ENCODE results near the gene NXN.
"Not testable (repeated sequence)": the region's sequence is repeated elsewhere in the genome, so short reads cannot be mapped to it uniquely, and the experiment has no call there.

Gene NXN

DNA sequence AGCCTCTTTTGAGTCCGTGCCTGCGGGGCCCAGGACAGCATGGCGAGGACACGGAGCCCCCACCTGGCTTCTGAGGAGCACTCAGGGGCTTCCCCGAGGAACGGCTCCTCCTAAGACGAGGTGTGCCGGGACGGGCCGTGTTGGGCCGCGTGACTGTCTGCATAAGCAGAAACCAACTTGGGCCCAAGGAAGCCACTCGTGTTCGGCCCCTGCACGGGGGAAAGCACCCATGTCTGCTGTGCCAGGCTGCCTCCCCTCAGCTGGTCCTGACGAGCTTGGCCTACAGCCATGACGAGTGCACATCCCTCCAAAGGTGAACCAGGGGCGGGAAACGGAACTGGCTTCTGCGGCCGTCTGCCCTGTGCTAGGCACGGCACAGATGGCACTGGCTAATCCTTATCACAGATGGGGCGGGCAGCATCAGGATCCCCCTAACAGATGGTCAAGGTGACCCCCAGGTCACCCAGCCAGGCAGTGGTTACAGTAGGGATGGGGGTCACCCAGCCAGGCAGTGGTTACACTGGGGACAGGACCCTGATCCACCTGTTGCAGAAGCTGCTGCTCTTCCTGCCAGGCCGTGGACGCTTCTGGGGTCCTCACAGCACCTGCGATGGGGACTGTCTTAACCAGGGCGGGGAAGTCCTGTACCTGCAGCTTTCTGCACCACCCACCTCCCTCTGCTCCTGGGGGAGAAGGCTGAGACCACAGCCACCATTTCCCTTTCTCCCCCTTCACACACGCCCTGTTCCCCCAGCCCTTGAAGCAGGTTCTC lies 171.9 kb downstream of the NXN start:
- Histone ChIP-seq H3K27me3 (ENCODE audit: control insufficient read depth, low read length) (no peaks in the 10 kb centered on the region), H3K4me1 (ENCODE audit: control insufficient read depth, low read length) (peaks cover 35% of the 10 kb centered on the region), H3K4me3 (ENCODE audit: low read length) (no peak overlapping the region), H3K9me2 (replicated peaks; ENCODE audit: control insufficient read depth, low read length) (no peaks in the 10 kb centered on the region), H3K36me3 (ENCODE audit: control insufficient read depth, low read length) (peaks cover 3% of the 10 kb centered on the region), H3F3A (ENCODE audit: control insufficient read depth, insufficient read depth) (no peaks in the 10 kb centered on the region), H3K9me3 (ENCODE audit: control insufficient read depth, insufficient read depth, low read length) (no peaks in the 10 kb centered on the region), H3K79me2 (ENCODE audit: control insufficient read depth, low read length) (peaks cover 11% of the 10 kb centered on the region), H4K20me1 (ENCODE audit: control insufficient read depth, insufficient read depth, low read depth, low read length) (no peaks in the 10 kb centered on the region), H3K27ac (ENCODE audit: low read depth, low read length) (no peak overlapping the region), H3K4me2 (ENCODE audit: low read length) (no peak overlapping the region)
- TF ChIP-seq EZH2phosphoT487 (IDR thresholded peaks at IDR 0.05; ENCODE audit: borderline replicate concordance, low read length): no peak
- TF ChIP-seq, protein P1, sequence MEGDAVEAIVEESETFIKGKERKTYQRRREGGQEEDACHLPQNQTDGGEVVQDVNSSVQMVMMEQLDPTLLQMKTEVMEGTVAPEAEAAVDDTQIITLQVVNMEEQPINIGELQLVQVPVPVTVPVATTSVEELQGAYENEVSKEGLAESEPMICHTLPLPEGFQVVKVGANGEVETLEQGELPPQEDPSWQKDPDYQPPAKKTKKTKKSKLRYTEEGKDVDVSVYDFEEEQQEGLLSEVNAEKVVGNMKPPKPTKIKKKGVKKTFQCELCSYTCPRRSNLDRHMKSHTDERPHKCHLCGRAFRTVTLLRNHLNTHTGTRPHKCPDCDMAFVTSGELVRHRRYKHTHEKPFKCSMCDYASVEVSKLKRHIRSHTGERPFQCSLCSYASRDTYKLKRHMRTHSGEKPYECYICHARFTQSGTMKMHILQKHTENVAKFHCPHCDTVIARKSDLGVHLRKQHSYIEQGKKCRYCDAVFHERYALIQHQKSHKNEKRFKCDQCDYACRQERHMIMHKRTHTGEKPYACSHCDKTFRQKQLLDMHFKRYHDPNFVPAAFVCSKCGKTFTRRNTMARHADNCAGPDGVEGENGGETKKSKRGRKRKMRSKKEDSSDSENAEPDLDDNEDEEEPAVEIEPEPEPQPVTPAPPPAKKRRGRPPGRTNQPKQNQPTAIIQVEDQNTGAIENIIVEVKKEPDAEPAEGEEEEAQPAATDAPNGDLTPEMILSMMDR (IDR thresholded peaks at IDR 0.05; ENCODE audit: low read depth, low read length, poor library complexity, severe bottlenecking): no peak

- Histone ChIP-seq H3F3A (ENCODE audit: control insufficient read depth, insufficient read depth) (no peaks in the 10 kb centered on the region), H3K36me3 (ENCODE audit: control insufficient read depth, low read length) (peaks cover 3% of the 10 kb centered on the region; the same call in 1 of the 2 replicates), H3K9me3 (ENCODE audit: control insufficient read depth, insufficient read depth, low read length) (no peaks in the 10 kb centered on the region), H3K27ac (ENCODE audit: low read depth, low read length) (no peak overlapping the region), H3K4me3 (ENCODE audit: low read length) (no peak overlapping the region), H3K4me1 (ENCODE audit: control insufficient read depth, low read length) (peaks cover 34% of the 10 kb centered on the region), H3K4me2 (ENCODE audit: low read length) (no peak overlapping the region), H3K27me3 (ENCODE audit: control insufficient read depth, low read length) (no peaks in the 10 kb centered on the region), H4K20me1 (ENCODE audit: control insufficient read depth, insufficient read depth, low read depth, low read length) (no peaks in the 10 kb centered on the region), H3K79me2 (ENCODE audit: control insufficient read depth, low read length) (peaks cover 18% of the 10 kb centered on the region), H3K9me2 (replicated peaks; ENCODE audit: control insufficient read depth, low read length) (no peaks in the 10 kb centered on the region)
- TF ChIP-seq EZH2phosphoT487 (IDR thresholded peaks at IDR 0.05; ENCODE audit: borderline replicate concordance, low read length): no peak
- TF ChIP-seq, protein P1 (IDR thresholded peaks at IDR 0.05; ENCODE audit: low read depth, low read length, poor library complexity, severe bottlenecking): no peak
These were observed 172.6 kb downstream of the NXN start for GRCh38 chr17:806781-807522.

- Histone ChIP-seq H3K9me2 (replicated peaks; ENCODE audit: control insufficient read depth, low read length) (no peaks in the 10 kb centered on the region), H3K27me3 (ENCODE audit: control insufficient read depth, low read length) (no peaks in the 10 kb centered on the region), H3K9me3 (ENCODE audit: control insufficient read depth, insufficient read depth, low read length) (no peaks in the 10 kb centered on the region), H3K36me3 (ENCODE audit: control insufficient read depth, low read length) (peaks cover 3% of the 10 kb centered on the region; the same call in 1 of the 2 replicates), H3F3A (ENCODE audit: control insufficient read depth, insufficient read depth) (no peaks in the 10 kb centered on the region), H3K79me2 (ENCODE audit: control insufficient read depth, low read length) (peaks cover 22% of the 10 kb centered on the region), H4K20me1 (ENCODE audit: control insufficient read depth, insufficient read depth, low read depth, low read length) (no peaks in the 10 kb centered on the region), H3K4me2 (ENCODE audit: low read length) (no peak overlapping the region), H3K27ac (ENCODE audit: low read depth, low read length) (no peak overlapping the region), H3K4me1 (ENCODE audit: control insufficient read depth, low read length) (peaks cover 32% of the 10 kb centered on the region), H3K4me3 (ENCODE audit: low read length) (no peak overlapping the region)
- no peak for TF ChIP-seq EZH2phosphoT487 (IDR thresholded peaks at IDR 0.05; ENCODE audit: borderline replicate concordance, low read length)
- TF ChIP-seq, protein P1 (IDR thresholded peaks at IDR 0.05; ENCODE audit: low read depth, low read length, poor library complexity, severe bottlenecking): no peak
These were observed 173.2 kb downstream of the NXN start for GRCh38 chr17:806346-806745.

DNA sequence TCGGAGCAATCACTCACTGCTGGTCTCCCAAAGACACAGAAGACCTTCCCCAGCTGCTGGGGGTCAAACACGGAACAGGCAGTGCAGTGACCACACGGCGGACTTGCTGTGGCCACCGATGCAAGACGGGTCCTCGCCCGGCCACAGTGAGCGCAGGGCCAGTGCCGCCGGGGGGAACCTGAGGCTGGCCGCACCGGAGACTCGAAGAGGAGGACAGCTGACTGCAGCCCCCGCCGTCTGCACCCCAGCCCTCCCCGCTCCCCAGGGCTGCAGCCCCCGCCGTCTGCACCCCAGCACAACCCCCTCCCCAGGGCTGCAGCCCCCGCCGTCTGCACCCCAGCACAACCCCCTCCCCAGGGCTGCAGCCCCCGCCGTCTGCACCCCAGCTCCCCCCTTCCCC lies 173.7 kb downstream of the NXN start:
- H3K36me3 ChIP-seq (ENCODE audit: control insufficient read depth, low read length); H4K20me1 ChIP-seq (ENCODE audit: control insufficient read depth, insufficient read depth, low read depth, low read length); H3K27me3 ChIP-seq (ENCODE audit: control insufficient read depth, low read length); H3K9me2 ChIP-seq (replicated peaks; ENCODE audit: control insufficient read depth, low read length); H3K27ac ChIP-seq (ENCODE audit: low read depth, low read length); H3K4me3 ChIP-seq (ENCODE audit: low read length); H3K9me3 ChIP-seq (ENCODE audit: control insufficient read depth, insufficient read depth, low read length); H3K4me2 ChIP-seq (ENCODE audit: low read length); H3F3A ChIP-seq (ENCODE audit: control insufficient read depth, insufficient read depth): not testable (repeated sequence)
- peaks cover 22% of the 10 kb centered on the region for H3K79me2 ChIP-seq (ENCODE audit: control insufficient read depth, low read length)
- H3K4me1 ChIP-seq (ENCODE audit: control insufficient read depth, low read length): peaks cover 29% of the 10 kb centered on the region
